HG03045 (cell line): ENCODE data around the gene SNRK.
"Not testable (repeated sequence)": the region's sequence is repeated elsewhere in the genome, so short reads cannot be mapped to it uniquely, and the experiment has no call there.

Experiments used
- ATAC-seq: cut with Tn5 transposase; IDR thresholded peaks from one replicate; pipeline ENCODE4 v1.9.1; 2021; ENCODE audit warnings: mild to moderate bottlenecking, moderate library complexity; ENCODE audit not compliant: unreplicated experiment

SNRK gene

GRCh38 chr3:43345246-43345645 lies 58.9 kb downstream of the SNRK start:
- ATAC-seq: no peak

- ATAC-seq: no peak
Measured at GRCh38 chr3:43345877-43346276, 59.5 kb downstream of the SNRK start.

DNA sequence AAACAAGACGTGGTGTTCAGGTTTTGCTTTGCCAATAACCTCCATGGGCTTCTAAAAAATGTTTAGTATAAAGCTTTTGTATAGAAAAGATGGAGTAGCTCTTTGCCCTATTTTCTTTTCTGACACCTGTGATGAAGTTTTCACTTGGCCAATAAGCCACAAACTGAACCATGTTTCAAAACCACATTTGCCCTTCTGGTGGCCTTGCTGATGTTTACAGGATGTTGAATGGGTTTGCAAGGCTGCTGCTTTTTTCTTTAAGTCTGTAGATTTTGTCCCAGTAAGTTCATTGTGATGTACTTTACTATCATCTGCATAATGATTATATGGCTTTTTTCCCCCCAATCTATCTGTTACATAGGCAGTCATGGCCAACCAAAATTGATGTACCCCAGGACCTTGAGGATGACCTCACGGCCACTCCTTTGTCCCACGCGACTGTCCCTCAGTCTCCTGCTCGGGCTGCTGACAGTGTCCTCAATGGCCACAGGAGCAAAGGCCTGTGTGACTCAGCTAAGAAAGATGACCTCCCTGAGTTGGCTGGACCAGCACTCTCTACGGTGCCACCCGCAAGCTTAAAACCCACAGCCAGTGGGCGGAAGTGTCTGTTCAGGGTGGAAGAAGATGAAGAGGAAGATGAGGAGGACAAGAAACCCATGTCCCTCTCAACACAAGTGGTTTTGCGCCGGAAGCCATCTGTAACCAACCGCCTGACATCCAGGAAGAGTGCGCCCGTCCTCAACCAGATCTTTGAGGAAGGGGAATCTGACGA lies 60.8 kb downstream of the SNRK start:
- ATAC-seq: no peak

DNA sequence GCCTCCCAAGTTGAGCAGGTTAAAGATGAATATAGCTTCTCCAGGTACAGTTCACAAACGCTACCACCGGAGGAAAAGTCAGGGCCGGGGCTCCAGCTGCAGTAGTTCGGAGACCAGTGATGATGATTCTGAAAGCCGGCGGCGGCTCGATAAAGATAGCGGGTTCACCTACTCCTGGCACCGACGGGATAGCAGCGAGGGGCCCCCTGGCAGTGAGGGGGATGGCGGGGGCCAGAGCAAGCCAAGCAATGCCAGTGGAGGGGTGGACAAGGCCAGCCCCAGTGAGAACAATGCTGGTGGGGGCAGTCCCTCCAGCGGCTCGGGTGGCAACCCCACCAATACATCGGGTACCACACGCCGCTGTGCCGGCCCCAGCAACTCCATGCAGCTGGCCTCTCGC lies 61.4 kb downstream of the SNRK start:
- ATAC-seq: no peak

DNA sequence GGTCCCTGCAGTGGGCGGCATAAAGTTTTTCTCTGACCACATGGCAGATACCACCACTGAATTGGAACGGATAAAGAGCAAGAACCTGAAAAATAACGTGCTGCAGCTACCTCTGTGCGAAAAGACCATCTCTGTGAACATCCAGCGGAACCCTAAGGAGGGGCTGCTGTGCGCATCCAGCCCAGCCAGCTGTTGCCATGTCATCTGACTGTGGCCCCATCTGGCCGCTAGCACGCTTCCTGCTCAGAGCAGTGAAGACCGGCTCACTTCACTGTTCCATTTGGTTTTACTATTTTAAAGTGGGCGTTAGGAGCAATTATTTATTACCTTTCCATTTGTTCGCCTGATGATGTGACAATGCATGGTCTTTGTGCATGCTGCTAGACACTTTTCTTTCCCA lies 62.0 kb downstream of the SNRK start:
- no peak for ATAC-seq

DNA sequence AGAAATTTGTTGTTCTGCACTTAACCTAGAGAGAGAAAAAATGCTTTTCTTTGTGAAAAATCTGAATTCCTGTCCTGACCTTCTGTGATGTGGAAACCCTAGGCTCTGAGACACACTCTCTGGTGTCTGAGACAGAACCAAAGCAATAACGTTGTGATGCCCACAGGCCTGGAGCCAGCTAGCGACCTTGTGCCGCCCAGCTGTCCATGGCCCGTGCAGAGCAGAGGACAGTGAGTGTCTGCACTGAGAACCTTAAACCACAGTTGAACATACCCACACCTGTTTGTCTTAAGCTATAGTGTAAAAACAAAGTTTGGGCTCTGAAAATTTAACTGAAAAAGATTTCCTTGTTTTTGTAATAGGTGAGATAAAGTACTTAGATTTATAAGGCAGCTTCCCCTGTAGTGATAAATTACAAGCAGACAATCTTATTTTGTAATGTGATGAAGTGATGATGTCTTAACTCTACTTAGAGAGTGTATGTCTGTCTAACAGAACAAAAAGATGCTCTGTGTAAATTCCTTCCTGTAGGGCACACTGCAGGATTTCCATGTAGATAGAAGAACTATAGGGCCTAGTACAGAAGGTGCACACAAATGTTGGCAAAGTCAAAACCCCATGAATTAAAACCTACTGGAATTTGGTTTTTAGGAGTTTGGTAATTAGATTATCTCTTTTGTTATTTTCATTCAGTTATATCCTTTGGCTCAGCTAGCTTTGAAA lies 62.7 kb downstream of the SNRK start:
- no peak for ATAC-seq

DNA sequence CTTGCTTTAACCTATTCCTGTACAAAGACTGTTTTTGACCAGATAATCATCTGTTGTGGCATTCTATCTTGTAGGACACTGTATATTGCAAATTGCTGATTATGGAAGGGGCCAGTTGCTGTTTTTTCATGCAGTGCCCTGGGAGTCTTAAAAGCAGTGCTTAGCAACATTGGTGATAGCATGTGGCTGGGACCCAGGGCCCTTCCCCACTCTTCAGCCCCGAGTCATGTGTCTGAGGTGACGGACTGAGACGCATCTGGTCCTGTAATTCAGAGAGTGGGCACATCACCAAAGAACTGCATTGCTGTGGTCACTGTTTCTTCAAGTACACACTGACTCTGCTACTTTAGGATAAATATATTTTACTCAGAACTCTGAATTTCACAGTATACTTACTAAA lies 63.4 kb downstream of the SNRK start:
- no peak for ATAC-seq

DNA sequence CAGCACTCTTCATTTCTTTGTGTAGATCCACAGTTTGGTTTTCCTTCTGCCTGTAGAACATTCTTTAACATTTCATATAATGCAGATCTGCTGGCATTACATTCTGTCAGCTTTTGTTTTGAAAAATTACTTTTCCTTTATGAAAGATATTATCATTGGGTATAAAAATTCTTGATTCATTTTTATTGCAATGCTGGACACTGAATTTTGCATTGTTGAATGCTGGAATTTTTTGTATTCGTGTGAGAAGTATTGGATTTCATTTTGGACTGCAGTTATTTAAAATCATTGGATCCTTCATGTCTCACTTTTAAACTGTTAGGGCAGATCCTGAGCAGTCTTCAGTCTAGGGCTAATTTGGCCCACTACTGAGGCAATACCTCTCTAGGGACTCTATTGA lies 67.1 kb downstream of the SNRK start:
- ATAC-seq: no peak

DNA sequence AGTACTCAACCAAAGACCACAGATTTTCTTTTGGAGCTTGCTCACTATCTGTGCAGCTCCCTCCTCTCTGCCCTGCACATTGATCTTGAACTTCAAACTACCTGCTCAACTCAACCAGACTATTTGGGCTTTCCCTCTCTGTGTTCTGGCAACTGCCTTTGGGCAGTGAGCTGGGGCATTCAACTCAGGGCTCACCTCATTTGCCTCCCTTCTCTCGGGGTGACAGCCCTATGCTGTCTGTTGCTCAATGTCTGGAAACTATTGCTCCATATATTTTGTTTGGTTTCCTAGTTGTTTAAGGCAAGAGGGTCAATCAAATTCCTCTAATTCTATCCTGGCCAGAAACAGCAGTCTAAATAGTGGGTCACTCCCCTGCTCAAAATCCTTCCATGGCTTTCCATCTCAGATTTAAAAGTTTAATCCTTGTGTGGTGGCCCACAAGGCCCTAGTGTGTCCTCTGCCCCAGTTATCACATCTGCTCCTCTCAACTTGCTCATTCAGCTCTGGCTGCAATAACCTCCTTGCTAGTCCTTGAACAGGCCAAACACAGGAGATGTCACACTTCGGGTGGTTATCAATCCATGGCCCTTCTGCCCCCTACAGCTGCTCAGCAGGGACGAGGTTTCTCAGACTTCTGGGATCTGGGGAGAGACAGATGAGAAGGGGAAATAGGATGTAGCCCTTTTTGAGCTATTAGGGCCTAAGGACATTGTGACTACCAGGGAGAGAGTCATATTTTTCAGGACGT lies 67.8 kb downstream of the SNRK start:
- no peak for ATAC-seq

GRCh38 chr3:43356033-43356432 lies 69.7 kb downstream of the SNRK start:
- not testable (repeated sequence) for ATAC-seq

- ATAC-seq: no peak
Measured at GRCh38 chr3:43361077-43361476, 74.7 kb downstream of the SNRK start.

- no peak for ATAC-seq
Measured at GRCh38 chr3:43362183-43362582, 75.8 kb downstream of the SNRK start.

- ATAC-seq: no peak
Measured at GRCh38 chr3:43362961-43363360, 76.6 kb downstream of the SNRK start.

DNA sequence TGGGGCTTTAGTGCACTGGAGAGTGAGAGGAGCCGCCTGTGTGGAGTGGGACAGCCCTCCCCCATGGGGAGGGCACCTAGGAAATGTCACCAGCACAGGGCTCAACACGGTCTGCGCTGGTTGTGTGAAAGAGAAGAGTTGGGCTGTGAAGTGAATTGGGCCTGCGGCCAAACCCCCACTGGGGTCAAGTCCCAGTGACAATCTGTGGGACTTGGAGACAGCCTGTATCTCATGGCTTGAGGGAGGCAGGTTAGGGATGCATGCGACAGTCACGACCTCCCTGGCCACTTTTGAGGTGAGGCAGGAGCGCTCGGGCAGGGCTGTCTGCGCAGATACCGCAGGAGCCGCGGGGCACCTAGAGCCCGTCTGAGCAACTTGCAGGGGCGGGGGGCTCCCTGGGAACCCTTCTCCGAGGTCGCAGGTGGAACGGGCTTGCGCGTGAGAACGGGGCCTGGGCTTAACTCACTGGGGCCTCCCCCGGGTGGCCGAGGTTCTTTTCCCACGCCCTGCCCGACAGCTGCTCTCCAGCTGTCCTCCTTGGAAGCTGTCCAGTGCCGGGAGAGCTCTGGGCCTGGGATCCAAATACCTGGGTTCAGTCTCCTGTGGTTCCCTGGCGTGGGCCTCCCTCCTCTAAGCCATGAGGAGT lies 77.4 kb downstream of the SNRK start:
- ATAC-seq: no peak

- ATAC-seq: no peak
Measured at GRCh38 chr3:43364494-43364893, 78.2 kb downstream of the SNRK start.

- no peak for ATAC-seq
Measured at GRCh38 chr3:43364926-43365325, 78.6 kb downstream of the SNRK start.

- no peak for ATAC-seq
Measured at GRCh38 chr3:43365601-43366305, 79.4 kb downstream of the SNRK start.

DNA sequence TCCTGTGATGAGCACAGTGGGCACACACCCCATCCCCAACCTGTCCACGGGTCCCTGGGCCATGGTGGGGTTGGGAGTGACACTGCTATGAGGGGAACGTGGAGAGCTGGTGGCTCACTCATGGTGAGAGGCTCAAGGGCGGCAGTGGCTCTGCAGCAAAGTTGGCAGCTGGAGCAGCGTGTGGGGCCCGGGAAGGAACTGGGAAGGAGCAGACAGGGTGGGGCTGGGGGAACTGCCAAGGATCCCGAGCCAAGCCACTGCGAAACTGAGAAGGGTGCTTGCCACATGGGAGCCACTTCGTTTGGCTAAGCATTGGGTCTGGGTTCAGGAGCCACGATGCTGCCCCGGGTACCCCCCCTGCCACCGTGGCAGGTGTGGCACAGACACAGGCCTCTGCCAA lies 80.1 kb downstream of the SNRK start:
- no peak for ATAC-seq

GRCh38 chr3:43366885-43367284 lies 80.5 kb downstream of the SNRK start:
- no peak for ATAC-seq

DNA sequence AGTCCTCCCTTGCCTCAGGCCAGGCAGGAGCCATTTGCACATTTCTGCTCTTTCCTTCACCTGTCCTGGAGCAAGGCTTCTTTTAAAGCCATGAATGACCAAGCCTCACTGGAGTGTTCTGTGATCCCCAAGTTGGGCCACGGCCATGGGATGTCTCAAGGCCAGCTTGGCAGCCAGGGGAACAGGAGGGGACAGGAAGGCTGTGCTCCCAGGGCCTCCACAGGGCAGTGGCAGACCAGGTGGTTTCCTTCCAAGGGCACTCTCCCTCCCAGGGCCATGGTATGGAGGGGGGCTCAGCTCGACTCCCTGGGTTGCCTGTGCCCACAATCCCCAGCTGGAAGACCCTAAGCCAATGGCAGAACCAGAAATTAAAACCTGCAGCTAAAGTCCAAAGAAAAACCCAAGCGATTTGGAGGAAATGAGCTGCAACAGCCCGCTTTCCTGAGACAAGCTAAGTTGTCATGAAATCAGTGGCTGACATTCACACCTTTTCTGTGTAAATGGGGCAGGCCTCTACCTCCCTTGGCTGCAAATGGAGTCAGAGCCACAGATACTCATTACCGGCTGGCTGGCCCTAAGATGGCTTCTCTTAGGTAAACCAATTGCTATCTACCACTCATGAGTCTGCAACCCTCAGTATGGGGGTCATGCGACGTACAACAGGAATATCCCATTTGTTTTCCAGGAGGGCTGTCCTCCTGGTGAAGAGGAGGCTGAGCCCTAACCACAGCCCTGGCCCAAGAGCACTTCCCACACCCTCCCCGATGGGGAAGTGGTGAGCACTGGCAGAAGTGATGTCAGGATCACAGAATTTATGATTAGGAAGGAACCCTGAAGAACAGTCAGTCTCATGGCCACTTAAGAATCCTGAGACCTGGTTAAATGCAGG lies 83.3 kb downstream of the SNRK start:
- no peak for ATAC-seq
